Type B pancreatic cell (in vitro differentiated cells): ENCODE results near the gene SPRN. TPM values are rescaled to one million over a fixed set of nuclear protein-coding genes. Genes with fewer than 3 reads are reported as not detected.
"Not testable (repeated sequence)": the region's sequence is repeated elsewhere in the genome, so short reads cannot be mapped to it uniquely, and the experiment has no call there.

Experiments
- DNase-seq: peaks from one replicate; pipeline ENCODE4 v3.0.0; 2021; ENCODE audit warnings: mixed read lengths; ENCODE audit not compliant: unreplicated experiment; ENCODE audit errors: extremely low spot score
- H3K27ac Mint-ChIP-seq: 2 replicates; pipeline ENCODE4 v1.8.0; 2021; ENCODE audit warnings: mild to moderate bottlenecking, mixed read lengths
- H3K27me3 Mint-ChIP-seq: 2 replicates; pipeline ENCODE4 v1.8.0; 2021; ENCODE audit warnings: mixed read lengths
- H3K36me3 Mint-ChIP-seq: 2 replicates; pipeline ENCODE4 v1.8.0; 2021; ENCODE audit warnings: mixed read lengths
- H3K4me1 Mint-ChIP-seq: one replicate; pipeline ENCODE4 v1.8.0; 2021; ENCODE audit warnings: mixed read lengths; ENCODE audit not compliant: unreplicated experiment
- H3K4me3 Mint-ChIP-seq: 2 replicates; pipeline ENCODE4 v1.8.0; 2021; ENCODE audit warnings: mild to moderate bottlenecking, mixed read lengths
- H3K9me3 Mint-ChIP-seq: 2 replicates; pipeline ENCODE4 v1.8.0; 2021; ENCODE audit warnings: mixed read lengths
- total RNA-seq: library from RNA; stranded (reverse); gene quantifications from 2 replicates; pipeline ENCODE4 v1.2.1, GENCODE V29; 2021; ENCODE audit warnings: low replicate concordance
- TF ChIP-seq, protein P1 (sequence below): fragments of 200-600 bp; sonication (generic); conservative IDR thresholded peaks from 2 replicates; pipeline ENCODE4 v1.5.0; 2021; ENCODE audit warnings: antibody characterized with exemption, mild to moderate bottlenecking

The SPRN gene
- total RNA-seq, 1 donor from 2014 or later = 0.56 TPM

DNA sequence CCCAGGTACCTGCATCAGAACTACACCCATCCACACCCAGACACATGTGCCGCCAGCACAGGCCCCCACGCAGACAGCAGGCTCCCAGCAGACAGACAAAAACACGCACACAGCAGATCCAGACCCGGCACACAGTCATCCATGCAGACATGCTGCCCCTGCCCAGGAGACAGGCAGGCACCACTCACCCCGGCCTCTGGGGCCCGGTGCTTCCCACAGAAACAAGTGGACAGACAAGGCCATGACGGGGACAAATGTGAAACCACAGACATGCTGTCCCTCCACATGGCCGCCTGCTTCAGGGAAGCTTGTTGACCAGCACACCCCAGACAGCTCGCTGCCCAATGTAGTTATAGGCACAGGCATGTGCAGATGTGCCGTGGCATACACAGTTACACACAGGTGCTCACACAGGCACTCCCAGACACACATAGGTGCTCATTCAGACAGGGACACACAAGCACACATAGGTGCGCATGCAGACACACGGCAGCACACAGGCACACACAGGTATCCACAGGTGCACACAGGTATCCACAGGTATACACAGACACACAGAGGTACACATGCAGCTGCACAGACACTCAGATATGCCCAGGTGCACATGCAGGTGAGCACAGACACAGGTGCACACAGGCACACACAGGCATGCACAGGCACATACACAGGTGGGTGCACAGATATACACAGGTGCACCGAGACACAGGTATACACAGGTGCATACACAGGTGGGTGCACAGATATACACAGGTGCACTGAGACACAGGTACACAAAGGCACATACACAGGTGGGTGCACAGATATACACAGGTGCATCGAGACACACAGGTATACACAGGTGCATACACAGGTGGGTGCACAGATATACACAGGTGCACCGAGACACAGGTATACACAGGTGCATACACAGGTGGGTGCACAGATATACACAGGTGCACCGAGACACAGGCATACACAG, 18.8 kb upstream of the SPRN start:
- peak; percentile 55 for DNase-seq
- Mint-ChIP-seq H3K9me3 (peaks cover 20% of the 10 kb centered on the region), H3K36me3 (peaks cover 4% of the 10 kb centered on the region), H3K4me1 (no peaks in the 10 kb centered on the region), H3K27ac (no peak overlapping the region), H3K27me3 (no peaks in the 10 kb centered on the region), H3K4me3 (no peak overlapping the region)
- TF ChIP-seq, protein P1, sequence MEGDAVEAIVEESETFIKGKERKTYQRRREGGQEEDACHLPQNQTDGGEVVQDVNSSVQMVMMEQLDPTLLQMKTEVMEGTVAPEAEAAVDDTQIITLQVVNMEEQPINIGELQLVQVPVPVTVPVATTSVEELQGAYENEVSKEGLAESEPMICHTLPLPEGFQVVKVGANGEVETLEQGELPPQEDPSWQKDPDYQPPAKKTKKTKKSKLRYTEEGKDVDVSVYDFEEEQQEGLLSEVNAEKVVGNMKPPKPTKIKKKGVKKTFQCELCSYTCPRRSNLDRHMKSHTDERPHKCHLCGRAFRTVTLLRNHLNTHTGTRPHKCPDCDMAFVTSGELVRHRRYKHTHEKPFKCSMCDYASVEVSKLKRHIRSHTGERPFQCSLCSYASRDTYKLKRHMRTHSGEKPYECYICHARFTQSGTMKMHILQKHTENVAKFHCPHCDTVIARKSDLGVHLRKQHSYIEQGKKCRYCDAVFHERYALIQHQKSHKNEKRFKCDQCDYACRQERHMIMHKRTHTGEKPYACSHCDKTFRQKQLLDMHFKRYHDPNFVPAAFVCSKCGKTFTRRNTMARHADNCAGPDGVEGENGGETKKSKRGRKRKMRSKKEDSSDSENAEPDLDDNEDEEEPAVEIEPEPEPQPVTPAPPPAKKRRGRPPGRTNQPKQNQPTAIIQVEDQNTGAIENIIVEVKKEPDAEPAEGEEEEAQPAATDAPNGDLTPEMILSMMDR = no peak

DNA sequence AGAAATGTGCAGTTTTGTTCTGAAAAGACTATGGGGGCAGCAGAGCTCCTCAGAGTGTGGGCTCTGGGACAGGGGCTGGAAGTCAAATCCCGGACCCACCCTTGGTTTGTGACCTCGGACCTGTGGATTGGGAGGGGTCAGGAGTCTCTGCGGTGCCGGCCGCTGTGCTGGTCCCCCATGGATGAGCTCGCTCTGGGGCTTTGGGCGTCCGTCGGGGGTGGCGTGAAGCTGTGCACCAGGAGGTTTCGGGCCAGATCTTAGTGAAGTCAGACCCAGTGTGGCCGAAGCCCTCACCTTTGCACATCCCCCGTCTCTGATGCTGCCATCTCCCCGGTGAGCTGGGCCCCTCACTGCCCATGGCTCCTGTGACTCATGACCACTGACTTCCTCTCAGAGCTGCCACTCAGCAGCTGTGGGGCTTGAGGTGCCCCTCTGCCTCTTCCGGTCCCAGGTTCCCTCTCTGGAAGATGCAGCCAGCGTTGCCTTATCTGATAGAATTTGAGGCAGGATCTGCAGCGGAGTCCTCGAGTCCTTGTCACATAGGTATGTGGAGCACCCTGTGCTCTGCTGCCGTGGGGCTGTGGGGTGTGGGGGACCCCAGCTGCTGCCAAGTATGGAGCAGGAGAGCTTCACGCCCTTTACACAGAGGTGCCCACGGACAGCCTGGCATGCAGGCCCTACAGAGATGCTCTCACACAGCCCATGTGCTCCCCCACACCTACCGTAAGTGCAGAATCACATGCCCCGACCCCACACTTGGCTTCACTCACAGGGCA, 18.0 kb upstream of the SPRN start:
- Mint-ChIP-seq H3K27me3 (no peaks in the 10 kb centered on the region), H3K9me3 (peaks cover 16% of the 10 kb centered on the region), H3K27ac (no peak overlapping the region), H3K4me3 (no peak overlapping the region), H3K4me1 (no peaks in the 10 kb centered on the region), H3K36me3 (peaks cover 4% of the 10 kb centered on the region)
- TF ChIP-seq, protein P1 = no peak
- DNase-seq = peak; percentile 60

DNA sequence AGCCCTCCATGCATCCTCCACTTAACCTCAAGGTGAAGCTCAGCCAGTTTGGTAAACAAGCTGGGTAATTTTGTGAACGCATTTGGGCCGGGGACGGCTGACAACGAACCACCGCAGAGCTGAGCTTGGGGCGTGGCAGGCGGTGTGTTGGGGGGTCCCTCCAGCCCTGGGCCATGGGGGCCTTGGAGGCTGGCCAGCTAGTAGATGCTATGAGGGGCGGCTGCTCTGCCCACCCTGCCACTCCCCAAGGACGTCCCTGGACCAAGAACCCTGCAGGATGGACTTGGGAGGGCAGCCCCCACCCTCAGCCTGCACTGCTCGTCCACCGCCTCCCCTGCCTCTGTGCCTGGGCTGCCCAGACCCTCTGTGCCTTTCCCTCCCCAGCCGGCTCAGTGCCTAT, 17.4 kb upstream of the SPRN start:
- TF ChIP-seq, protein P1 = no peak
- Mint-ChIP-seq H3K9me3 (peaks cover 14% of the 10 kb centered on the region), H3K27ac (no peak overlapping the region), H3K36me3 (peaks cover 4% of the 10 kb centered on the region), H3K4me1 (no peaks in the 10 kb centered on the region), H3K4me3 (no peak overlapping the region), H3K27me3 (no peaks in the 10 kb centered on the region)
- peak; percentile 31 for DNase-seq

DNA sequence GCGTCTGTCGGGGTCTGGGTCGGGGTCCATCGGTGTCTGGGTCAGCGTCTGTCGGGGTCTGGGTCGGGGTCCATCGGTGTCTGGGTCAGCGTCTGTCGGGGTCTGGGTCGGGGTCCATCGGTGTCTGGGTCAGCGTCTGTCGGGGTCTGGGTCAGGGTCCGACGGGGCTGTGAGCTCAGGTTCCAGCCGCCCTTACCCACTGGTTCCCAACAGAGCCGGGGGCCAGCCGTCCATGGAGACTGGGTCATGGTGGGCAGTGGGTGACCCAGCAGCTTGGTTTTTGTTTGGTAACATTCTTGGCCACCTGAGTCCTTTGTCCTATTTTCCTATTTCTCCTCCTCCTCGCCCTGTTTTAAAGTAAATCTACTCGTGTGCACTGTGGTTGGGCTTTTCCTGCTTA, 16.9 kb upstream of the SPRN start:
- not testable (repeated sequence) for H3K4me3 Mint-ChIP-seq, H3K27me3 Mint-ChIP-seq, H3K27ac Mint-ChIP-seq, H3K36me3 Mint-ChIP-seq, H3K4me1 Mint-ChIP-seq
- peaks cover 11% of the 10 kb centered on the region for H3K9me3 Mint-ChIP-seq
- DNase-seq = peak; percentile 45

DNA sequence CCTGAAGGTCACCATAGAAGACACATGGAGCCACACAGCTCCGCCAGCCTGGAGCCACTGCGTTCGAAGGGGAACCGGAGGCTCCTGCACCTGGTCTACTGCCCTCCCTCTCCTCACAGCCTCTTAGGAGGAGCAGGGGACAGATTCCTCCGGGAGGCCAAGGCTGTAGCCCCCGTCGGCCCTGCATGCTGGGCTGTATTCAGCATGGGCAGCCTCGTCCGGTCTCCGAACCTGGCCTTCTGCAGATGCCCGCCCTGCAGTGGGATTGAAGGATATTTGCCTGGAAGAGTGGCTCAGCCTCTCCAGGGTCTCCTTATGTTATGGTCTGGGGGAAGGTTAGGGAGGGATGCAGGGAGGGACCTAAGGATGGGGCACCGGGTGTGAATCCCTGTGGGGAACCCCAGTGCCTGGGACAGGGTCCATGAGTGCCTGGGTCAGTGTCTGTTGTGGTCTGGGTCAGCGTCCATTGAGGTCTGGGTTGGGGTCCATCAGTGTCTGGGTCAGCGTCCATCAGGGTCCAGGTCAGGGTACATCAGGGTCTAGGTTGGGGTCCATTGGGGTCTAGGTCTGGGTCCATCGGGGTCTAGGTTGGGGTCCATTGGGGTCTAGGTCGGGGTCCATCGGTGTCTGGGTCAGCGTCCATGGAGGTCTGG, 16.3 kb upstream of the SPRN start:
- Mint-ChIP-seq H3K4me3 (no peak overlapping the region), H3K27ac (no peak overlapping the region), H3K4me1 (no peaks in the 10 kb centered on the region), H3K27me3 (no peaks in the 10 kb centered on the region), H3K9me3 (peaks cover 11% of the 10 kb centered on the region), H3K36me3 (peaks cover 4% of the 10 kb centered on the region)
- TF ChIP-seq, protein P1 = no peak
- peak; percentile 56 for DNase-seq
